K562 (cell line): ENCODE results near the gene STEEP1. TPM values are rescaled to one million over a fixed set of nuclear protein-coding genes. Genes with fewer than 3 reads are reported as not detected.

Source experiments
- ATF1 ChIP-seq, 2 experiments: fragments of 450-650 bp in 1 of 2; IDR thresholded peaks; 2 replicates each; pipeline ENCODE4 v1.6.1; 2016; ENCODE audit warnings: missing compliant biosample characterization in 1 of 2, missing genetic modification characterization in 1 of 2
- CTBP1 ChIP-seq: fragments of 450-650 bp; IDR thresholded peaks from 2 replicates; pipeline ENCODE4 v1.6.1; 2016; ENCODE audit warnings: borderline replicate concordance
- ETV5 ChIP-seq: sonication (generic); formaldehyde crosslinking; IDR thresholded peaks from 2 replicates; pipeline ENCODE4 v1.4.0; 2020; ENCODE audit warnings: low read depth, mild to moderate bottlenecking, missing genetic modification reagents
- MTA1 ChIP-seq: fragments of 450-650 bp; IDR thresholded peaks from 2 replicates; pipeline ENCODE4 v1.6.1; 2017; ENCODE audit warnings: borderline replicate concordance
- PHF20 ChIP-seq: fragments of 450-650 bp; IDR thresholded peaks from 2 replicates; pipeline ENCODE4 v1.6.1; 2018; ENCODE audit not compliant: partially characterized antibody
- PHF21A ChIP-seq: fragments of 450-650 bp; IDR thresholded peaks from 2 replicates; pipeline ENCODE4 v1.6.1; 2017; ENCODE audit warnings: low read depth, borderline replicate concordance
- PML ChIP-seq: IDR thresholded peaks from 2 replicates; pipeline ENCODE4 v1.6.1; 2012; ENCODE audit warnings: low read length, inconsistent platforms
- POLR2AphosphoS5 ChIP-seq: IDR thresholded peaks from 2 replicates; pipeline ENCODE4 v1.6.1; 2011; ENCODE audit warnings: mild to moderate bottlenecking, low read depth, low read length, moderate library complexity; ENCODE audit not compliant: control insufficient read depth, insufficient read depth
- RNF2 ChIP-seq: sonication (generic); IDR thresholded peaks from 2 replicates; pipeline ENCODE4 v1.6.1; 2016
- ZNF263 ChIP-seq: sonication (generic); formaldehyde crosslinking; IDR thresholded peaks from 2 replicates; pipeline ENCODE4 v1.8.0; 2022; ENCODE audit warnings: mild to moderate bottlenecking, missing genetic modification reagents, borderline replicate concordance
- ZNF696 ChIP-seq: fragments of 250-450 bp; sonication (Bioruptor Pico); conservative IDR thresholded peaks from 2 replicates; pipeline ENCODE4 v1.4.0; 2020; ENCODE audit warnings: mild to moderate bottlenecking, moderate library complexity
- polyA plus RNA-seq, 8 experiments: library from polyadenylated mRNA; depleted of rRNA in 4 of 8; stranded (reverse) in 5 of 8; unstranded in 3 of 8; fragments of >200 nt; fragmentation: Nextera tagmentation in 2 of 8; fragmentation: Illumina TruSeq in 1 of 8; extraction: Ambion mirVana in 2 of 8; extraction: Trizol in 1 of 8; gene quantifications; 2 replicates each; pipeline versions ENCODE4 v1.2.1 to v1.2.3, GENCODE V29; 2011 to 2014; ENCODE audit warnings: inconsistent platforms in 1 of 8, missing spikeins in 1 of 8
- total RNA-seq, 7 experiments: library from RNA; depleted of rRNA in 6 of 7; stranded (reverse); fragments of >200 nt in 6 of 7; fragmentation: Illumina TruSeq in 2 of 7; extraction: Trizol in 2 of 7; gene quantifications; 2 replicates each; pipeline versions ENCODE4 v1.2.1 to v1.2.3, GENCODE V29; 2011 to 2021; ENCODE audit warnings: low replicate concordance in 1 of 7
- TF ChIP-seq, protein P1 (sequence below): fragments of 450-650 bp; IDR thresholded peaks from 2 replicates; pipeline ENCODE4 v1.7.1; 2018; ENCODE audit warnings: mild to moderate bottlenecking, low read depth; ENCODE audit not compliant: partially characterized antibody
- TF ChIP-seq, protein P2 (sequence below): sonication (generic); formaldehyde crosslinking; IDR thresholded peaks from 2 replicates; pipeline ENCODE4 v1.8.1; 2022; ENCODE audit warnings: missing genetic modification reagents
- TF ChIP-seq, protein P3 (sequence below), 2 experiments: fragments of 450-650 bp; conservative IDR thresholded peaks; 2 replicates each; pipeline ENCODE4 v1.6.1; 2017; ENCODE audit warnings: mild to moderate bottlenecking in 2 of 2, moderate library complexity in 2 of 2
- TF ChIP-seq, protein P4 (sequence below): sonication (generic); formaldehyde crosslinking; IDR thresholded peaks from 2 replicates; pipeline ENCODE4 v1.4.0; 2020; ENCODE audit warnings: mild to moderate bottlenecking, missing genetic modification reagents
- TF ChIP-seq, protein P5 (sequence below), 2 experiments: fragments of 450-650 bp in 1 of 2; IDR thresholded peaks; 2 replicates each; pipeline ENCODE4 v1.6.1; 2011 to 2017; ENCODE audit warnings: low read depth in 2 of 2, antibody characterized with exemption in 1 of 2, borderline replicate concordance in 1 of 2, low read length in 1 of 2, mild to moderate bottlenecking in 1 of 2, mixed read lengths in 1 of 2; ENCODE audit not compliant: control insufficient read depth in 1 of 2

STEEP1 gene
- total and polyA plus RNA-seq, 9 of the 15 experiments (the other 6 are each of a cell fraction or from before 2014, with no cell fraction given) = 15.0 to 73.7 (median 40.3) TPM

DNA sequence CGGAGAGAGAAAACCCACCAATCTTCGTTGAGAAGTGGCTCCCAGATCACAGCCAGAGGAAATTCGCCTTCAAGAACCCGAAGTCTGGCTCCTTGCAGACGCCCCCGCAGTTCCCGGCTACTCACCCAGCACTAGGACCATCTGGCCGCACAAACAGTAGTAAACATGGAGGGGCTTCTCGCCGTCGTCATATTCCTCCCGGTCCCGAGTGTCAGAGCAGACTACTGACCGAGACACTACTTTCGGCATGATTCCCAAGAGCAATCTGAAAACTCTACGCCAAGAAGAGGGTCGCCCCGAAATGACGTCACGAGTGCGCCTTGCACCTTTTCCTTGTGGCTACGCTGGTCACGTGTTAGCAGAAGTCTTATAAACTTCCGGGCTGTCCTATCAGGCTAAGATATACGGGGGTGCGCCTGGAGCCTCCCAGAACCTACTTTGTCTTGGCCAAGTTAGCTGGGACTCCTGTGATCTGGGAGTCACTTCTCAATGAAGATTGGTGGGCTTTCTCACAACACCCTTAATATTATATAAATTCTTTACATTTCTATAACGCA, at the start of gene STEEP1 (continued):
- TF ChIP-seq, protein P1, sequence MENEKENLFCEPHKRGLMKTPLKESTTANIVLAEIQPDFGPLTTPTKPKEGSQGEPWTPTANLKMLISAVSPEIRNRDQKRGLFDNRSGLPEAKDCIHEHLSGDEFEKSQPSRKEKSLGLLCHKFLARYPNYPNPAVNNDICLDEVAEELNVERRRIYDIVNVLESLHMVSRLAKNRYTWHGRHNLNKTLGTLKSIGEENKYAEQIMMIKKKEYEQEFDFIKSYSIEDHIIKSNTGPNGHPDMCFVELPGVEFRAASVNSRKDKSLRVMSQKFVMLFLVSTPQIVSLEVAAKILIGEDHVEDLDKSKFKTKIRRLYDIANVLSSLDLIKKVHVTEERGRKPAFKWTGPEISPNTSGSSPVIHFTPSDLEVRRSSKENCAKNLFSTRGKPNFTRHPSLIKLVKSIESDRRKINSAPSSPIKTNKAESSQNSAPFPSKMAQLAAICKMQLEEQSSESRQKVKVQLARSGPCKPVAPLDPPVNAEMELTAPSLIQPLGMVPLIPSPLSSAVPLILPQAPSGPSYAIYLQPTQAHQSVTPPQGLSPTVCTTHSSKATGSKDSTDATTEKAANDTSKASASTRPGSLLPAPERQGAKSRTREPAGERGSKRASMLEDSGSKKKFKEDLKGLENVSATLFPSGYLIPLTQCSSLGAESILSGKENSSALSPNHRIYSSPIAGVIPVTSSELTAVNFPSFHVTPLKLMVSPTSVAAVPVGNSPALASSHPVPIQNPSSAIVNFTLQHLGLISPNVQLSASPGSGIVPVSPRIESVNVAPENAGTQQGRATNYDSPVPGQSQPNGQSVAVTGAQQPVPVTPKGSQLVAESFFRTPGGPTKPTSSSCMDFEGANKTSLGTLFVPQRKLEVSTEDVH = peak; percentile 82
- 0 out of 2 replicates have a peak, but pooled peaks have one; percentile 18 for TF ChIP-seq PML
- TF ChIP-seq MTA1 = peak; percentile 99
- TF ChIP-seq, protein P2, sequence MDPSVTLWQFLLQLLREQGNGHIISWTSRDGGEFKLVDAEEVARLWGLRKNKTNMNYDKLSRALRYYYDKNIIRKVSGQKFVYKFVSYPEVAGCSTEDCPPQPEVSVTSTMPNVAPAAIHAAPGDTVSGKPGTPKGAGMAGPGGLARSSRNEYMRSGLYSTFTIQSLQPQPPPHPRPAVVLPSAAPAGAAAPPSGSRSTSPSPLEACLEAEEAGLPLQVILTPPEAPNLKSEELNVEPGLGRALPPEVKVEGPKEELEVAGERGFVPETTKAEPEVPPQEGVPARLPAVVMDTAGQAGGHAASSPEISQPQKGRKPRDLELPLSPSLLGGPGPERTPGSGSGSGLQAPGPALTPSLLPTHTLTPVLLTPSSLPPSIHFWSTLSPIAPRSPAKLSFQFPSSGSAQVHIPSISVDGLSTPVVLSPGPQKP = no peak
- no peak for TF ChIP-seq PHF21A
- TF ChIP-seq ZNF263 (CRISPR knock-in tag) = no peak
- TF ChIP-seq, protein P3, sequence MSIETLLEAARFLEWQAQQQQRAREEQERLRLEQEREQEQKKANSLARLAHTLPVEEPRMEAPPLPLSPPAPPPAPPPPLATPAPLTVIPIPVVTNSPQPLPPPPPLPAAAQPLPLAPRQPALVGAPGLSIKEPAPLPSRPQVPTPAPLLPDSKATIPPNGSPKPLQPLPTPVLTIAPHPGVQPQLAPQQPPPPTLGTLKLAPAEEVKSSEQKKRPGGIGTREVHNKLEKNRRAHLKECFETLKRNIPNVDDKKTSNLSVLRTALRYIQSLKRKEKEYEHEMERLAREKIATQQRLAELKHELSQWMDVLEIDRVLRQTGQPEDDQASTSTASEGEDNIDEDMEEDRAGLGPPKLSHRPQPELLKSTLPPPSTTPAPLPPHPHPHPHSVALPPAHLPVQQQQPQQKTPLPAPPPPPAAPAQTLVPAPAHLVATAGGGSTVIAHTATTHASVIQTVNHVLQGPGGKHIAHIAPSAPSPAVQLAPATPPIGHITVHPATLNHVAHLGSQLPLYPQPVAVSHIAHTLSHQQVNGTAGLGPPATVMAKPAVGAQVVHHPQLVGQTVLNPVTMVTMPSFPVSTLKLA (conservative IDR thresholded peaks at IDR 0.05) = peak; percentile 92 to 96
- no peak for TF ChIP-seq ZNF696 (CRISPR knock-in tag)
- TF ChIP-seq PHF20 = peak; percentile 96
- TF ChIP-seq, protein P4, sequence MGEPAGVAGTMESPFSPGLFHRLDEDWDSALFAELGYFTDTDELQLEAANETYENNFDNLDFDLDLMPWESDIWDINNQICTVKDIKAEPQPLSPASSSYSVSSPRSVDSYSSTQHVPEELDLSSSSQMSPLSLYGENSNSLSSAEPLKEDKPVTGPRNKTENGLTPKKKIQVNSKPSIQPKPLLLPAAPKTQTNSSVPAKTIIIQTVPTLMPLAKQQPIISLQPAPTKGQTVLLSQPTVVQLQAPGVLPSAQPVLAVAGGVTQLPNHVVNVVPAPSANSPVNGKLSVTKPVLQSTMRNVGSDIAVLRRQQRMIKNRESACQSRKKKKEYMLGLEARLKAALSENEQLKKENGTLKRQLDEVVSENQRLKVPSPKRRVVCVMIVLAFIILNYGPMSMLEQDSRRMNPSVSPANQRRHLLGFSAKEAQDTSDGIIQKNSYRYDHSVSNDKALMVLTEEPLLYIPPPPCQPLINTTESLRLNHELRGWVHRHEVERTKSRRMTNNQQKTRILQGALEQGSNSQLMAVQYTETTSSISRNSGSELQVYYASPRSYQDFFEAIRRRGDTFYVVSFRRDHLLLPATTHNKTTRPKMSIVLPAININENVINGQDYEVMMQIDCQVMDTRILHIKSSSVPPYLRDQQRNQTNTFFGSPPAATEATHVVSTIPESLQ = no peak
- TF ChIP-seq ETV5 = 0 out of 2 replicates have a peak, but pooled peaks have one; percentile 74
- peak; percentile 95 for TF ChIP-seq ATF1 (CRISPR knock-in tag; IDR thresholded peaks at IDR 0.05)
- TF ChIP-seq ATF1 (tag; IDR thresholded peaks at IDR 0.05) = peak; percentile 99
- TF ChIP-seq, protein P5, sequence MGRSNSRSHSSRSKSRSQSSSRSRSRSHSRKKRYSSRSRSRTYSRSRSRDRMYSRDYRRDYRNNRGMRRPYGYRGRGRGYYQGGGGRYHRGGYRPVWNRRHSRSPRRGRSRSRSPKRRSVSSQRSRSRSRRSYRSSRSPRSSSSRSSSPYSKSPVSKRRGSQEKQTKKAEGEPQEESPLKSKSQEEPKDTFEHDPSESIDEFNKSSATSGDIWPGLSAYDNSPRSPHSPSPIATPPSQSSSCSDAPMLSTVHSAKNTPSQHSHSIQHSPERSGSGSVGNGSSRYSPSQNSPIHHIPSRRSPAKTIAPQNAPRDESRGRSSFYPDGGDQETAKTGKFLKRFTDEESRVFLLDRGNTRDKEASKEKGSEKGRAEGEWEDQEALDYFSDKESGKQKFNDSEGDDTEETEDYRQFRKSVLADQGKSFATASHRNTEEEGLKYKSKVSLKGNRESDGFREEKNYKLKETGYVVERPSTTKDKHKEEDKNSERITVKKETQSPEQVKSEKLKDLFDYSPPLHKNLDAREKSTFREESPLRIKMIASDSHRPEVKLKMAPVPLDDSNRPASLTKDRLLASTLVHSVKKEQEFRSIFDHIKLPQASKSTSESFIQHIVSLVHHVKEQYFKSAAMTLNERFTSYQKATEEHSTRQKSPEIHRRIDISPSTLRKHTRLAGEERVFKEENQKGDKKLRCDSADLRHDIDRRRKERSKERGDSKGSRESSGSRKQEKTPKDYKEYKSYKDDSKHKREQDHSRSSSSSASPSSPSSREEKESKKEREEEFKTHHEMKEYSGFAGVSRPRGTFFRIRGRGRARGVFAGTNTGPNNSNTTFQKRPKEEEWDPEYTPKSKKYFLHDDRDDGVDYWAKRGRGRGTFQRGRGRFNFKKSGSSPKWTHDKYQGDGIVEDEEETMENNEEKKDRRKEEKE (IDR thresholded peaks at IDR 0.05; ENCODE audit: borderline replicate concordance in 1 of 2, control insufficient read depth in 1 of 2, low read depth in 2 of 2, low read length in 1 of 2) = peak in 1 of 2 experiments; percentile 68; a peak in 1 of 4 replicates
- peak; percentile 81 for TF ChIP-seq POLR2AphosphoS5
- peak; percentile 65 for TF ChIP-seq RNF2
- TF ChIP-seq CTBP1 = 0 out of 2 replicates have a peak, but pooled peaks have one; percentile 14
